HepG2 (cell line): ENCODE data around the gene SAMD15. TPM values are rescaled to one million over a fixed set of nuclear protein-coding genes. Genes with fewer than 3 reads are reported as not detected.

Experiments
- ATAC-seq: fragments of 200-7000 bp; cut with Tn5 transposase; 3 replicates; pipeline ENCODE4 v1.9.1; 2020; ENCODE audit warnings: mild to moderate bottlenecking, moderate library complexity
- BruUV-seq: library from RNA; stranded (reverse); fragments of 400-500 nt; replicated peaks from 2 replicates; lab custom pipeline; 2021; lab: Mats Ljungman, UMichigan
- CTCF ChIA-PET: fragments of 300-600 bp; formaldehyde crosslinking; extraction: SDS; loops from one replicate; lab custom pipeline; 2021; ENCODE audit warnings: low total read pairs, inconsistent platforms, low intra/inter-chr PET ratio; lab: Yijun Ruan, JAX
- POLR2A ChIA-PET: fragments of 350-600 bp; sonication (Branson Sonifier 250); formaldehyde crosslinking; loops from one replicate; lab custom pipeline; 2020; ENCODE audit warnings: antibody characterized with exemption, inconsistent platforms; lab: Yijun Ruan, JAX
- DNase-seq: peaks from one replicate; pipeline ENCODE4 v3.0.0-alpha.2; 2015; ENCODE audit warnings: low spot score
- FAIRE-seq: peaks from 3 replicates; lab custom pipeline; 2011; peaks lifted over from hg19 to GRCh38; lab: Jason Lieb, UNC
- H2AFZ ChIP-seq: one replicate; pipeline ENCODE4 v1.6.1; 2011; ENCODE audit warnings: low read length, inconsistent platforms
- H3K27ac ChIP-seq: fragments of 300-600 bp; 3 replicates; pipeline ENCODE4 v1.8.0; 2011; ENCODE audit warnings: mixed run types, mild to moderate bottlenecking, mixed read lengths, low read length, inconsistent platforms; ENCODE audit not compliant: insufficient read depth; ENCODE audit errors: extremely low read length
- H3K27me3 ChIP-seq, 2 experiments: fragments of 200-600 bp in 1 of 2; 2 replicates in 1 of 2; 3 replicates in 1 of 2; pipeline versions ENCODE4 v1.6.0 to v1.8.0; 2011; ENCODE audit warnings: low read length in 2 of 2, mild to moderate bottlenecking in 2 of 2, moderate library complexity in 2 of 2, inconsistent platforms in 1 of 2; ENCODE audit not compliant: insufficient read depth in 2 of 2, control insufficient read depth in 1 of 2
- H3K36me3 ChIP-seq, 2 experiments: fragments of 200-600 bp in 1 of 2; replicated peaks in 1 of 2; 2 replicates in 1 of 2; 3 replicates in 1 of 2; pipeline versions ENCODE4 v1.5.1 to v1.8.0; 2011; ENCODE audit warnings: low read length in 2 of 2, inconsistent platforms in 1 of 2; ENCODE audit not compliant: insufficient read depth in 2 of 2, control insufficient read depth in 1 of 2
- H3K4me1 ChIP-seq: 2 replicates; pipeline ENCODE4 v1.5.1; 2012; ENCODE audit warnings: low read length, inconsistent platforms; ENCODE audit not compliant: insufficient read depth
- H3K4me2 ChIP-seq: 2 replicates; pipeline ENCODE4 v1.6.0; 2011; ENCODE audit warnings: low read depth, low read length, inconsistent platforms
- H3K4me3 ChIP-seq, 3 experiments: fragments of 200-600 bp in 1 of 3; sonication (generic), shearing (Covaris generic) in 1 of 3; replicated peaks in 1 of 3; 2 replicates each; pipeline ENCODE4 v1.5.1; 2011 to 2016; ENCODE audit warnings: low read length in 3 of 3, inconsistent platforms in 2 of 3, low read depth in 2 of 3, mild to moderate bottlenecking in 2 of 3, control low read depth in 1 of 3, mixed read lengths in 1 of 3; ENCODE audit not compliant: insufficient read depth in 1 of 3
- H3K79me2 ChIP-seq: one replicate; pipeline ENCODE4 v1.6.1; 2011; ENCODE audit warnings: low read length, inconsistent platforms; ENCODE audit not compliant: insufficient read depth
- H3K9ac ChIP-seq: 2 replicates; pipeline ENCODE4 v1.6.0; 2011; ENCODE audit warnings: mild to moderate bottlenecking, low read depth, low read length, inconsistent platforms; ENCODE audit not compliant: insufficient read depth
- H3K9me3 ChIP-seq: 2 replicates; pipeline ENCODE4 v1.5.1; 2012; ENCODE audit warnings: mild to moderate bottlenecking, low read length
- H4K20me1 ChIP-seq: 2 replicates; pipeline ENCODE4 v1.6.0; 2011; ENCODE audit warnings: inconsistent platforms, mild to moderate bottlenecking, low read length, moderate library complexity; ENCODE audit not compliant: insufficient read depth
- ATF6 ChIP-seq: sonication (generic); formaldehyde crosslinking; conservative IDR thresholded peaks from 2 replicates; pipeline ENCODE4 v1.4.0; 2020; ENCODE audit warnings: missing genetic modification reagents
- BATF2 ChIP-seq: sonication (generic); formaldehyde crosslinking; IDR thresholded peaks from 2 replicates; pipeline ENCODE4 v1.8.0; 2022; ENCODE audit warnings: mild to moderate bottlenecking, missing genetic modification reagents, moderate library complexity
- CEBPZ ChIP-seq: IDR thresholded peaks from 2 replicates; pipeline ENCODE4 v1.6.1; 2012; ENCODE audit warnings: low read length, improper control_type of control experiment
- ELF3 ChIP-seq: IDR thresholded peaks from 2 replicates; pipeline ENCODE4 v1.6.1; 2016; ENCODE audit warnings: missing genetic modification reagents, missing compliant biosample characterization
- HHEX ChIP-seq: IDR thresholded peaks from 2 replicates; pipeline ENCODE4 v1.6.1; 2016; ENCODE audit warnings: control low read depth
- IKZF4 ChIP-seq: sonication (generic); formaldehyde crosslinking; IDR thresholded peaks from 2 replicates; pipeline ENCODE4 v1.5.1; 2020; ENCODE audit warnings: borderline replicate concordance, mild to moderate bottlenecking, low read depth, missing genetic modification reagents; ENCODE audit errors: not compliant biosample characterization
- KMT2B ChIP-seq: IDR thresholded peaks from 2 replicates; pipeline ENCODE4 v1.6.1; 2016; ENCODE audit warnings: missing genetic modification reagents, missing compliant biosample characterization
- PLSCR1 ChIP-seq: sonication (generic); formaldehyde crosslinking; IDR thresholded peaks from 2 replicates; pipeline ENCODE4 v1.5.0; 2020; ENCODE audit warnings: missing genetic modification reagents, mild to moderate bottlenecking, borderline replicate concordance
- USF2 ChIP-seq, 2 experiments: sonication (generic) in 1 of 2; formaldehyde crosslinking in 1 of 2; IDR thresholded peaks; 2 replicates each; pipeline versions ENCODE4 v1.5.1 to v1.6.1; 2011 to 2020; ENCODE audit warnings: borderline replicate concordance in 1 of 2, low read depth in 1 of 2, low read length in 1 of 2, mild to moderate bottlenecking in 1 of 2, missing genetic modification reagents in 1 of 2, moderate library complexity in 1 of 2
- ZBTB8A ChIP-seq: sonication (generic); formaldehyde crosslinking; IDR thresholded peaks from 2 replicates; pipeline ENCODE4 v1.4.0; 2020; ENCODE audit warnings: mild to moderate bottlenecking, low read depth, missing genetic modification reagents, borderline replicate concordance
- ZFP36 ChIP-seq: fragments of 150-350 bp; IDR thresholded peaks from 2 replicates; pipeline ENCODE4 v1.6.1; 2018; ENCODE audit warnings: borderline replicate concordance, low read length, low read depth; ENCODE audit not compliant: partially characterized antibody
- ZNF234 ChIP-seq: sonication (generic); formaldehyde crosslinking; conservative IDR thresholded peaks from 2 replicates; pipeline ENCODE4 v1.5.1; 2020; ENCODE audit warnings: mild to moderate bottlenecking, missing genetic modification reagents
- ZNF564 ChIP-seq: sonication (generic); formaldehyde crosslinking; IDR thresholded peaks from 2 replicates; pipeline ENCODE4 v1.8.1; 2023; ENCODE audit warnings: mild to moderate bottlenecking, missing genetic modification reagents
- ZNF75D ChIP-seq: sonication (generic); formaldehyde crosslinking; IDR thresholded peaks from 2 replicates; pipeline ENCODE4 v1.8.1; 2023; ENCODE audit warnings: missing genetic modification reagents, mild to moderate bottlenecking, borderline replicate concordance
- ZSCAN25 ChIP-seq: sonication (generic); formaldehyde crosslinking; IDR thresholded peaks from 2 replicates; pipeline ENCODE4 v1.8.0; 2022; ENCODE audit warnings: mild to moderate bottlenecking, missing genetic modification reagents
- WGBS: methylation state at CpG from one replicate; pipeline ENCODE4 v1.1.6; 2017; ENCODE audit warnings: low lambda C conversion rate; 5-methylcytosine and 5-hydroxymethylcytosine counted together
- in situ Hi-C: cut with HindIII; loops from 2 replicates; pipeline ENCODE4 v1.10.0; 2017; ENCODE audit warnings: low pct_unique_long_range_greater_than_20kb; ENCODE audit not compliant: extremely low pct_ligation_motif_present
- intact Hi-C: fragments of 100-400 bp; cut with micrococcal nuclease; formaldehyde crosslinking; loops from one replicate; pipeline ENCODE4 v1.10.0; 2022; ENCODE audit not compliant: unreplicated experiment
- polyA plus RNA-seq, 8 experiments: library from polyadenylated mRNA; depleted of rRNA in 3 of 8; stranded (reverse) in 7 of 8; unstranded in 1 of 8; fragments of >200 nt; fragmentation: Illumina TruSeq in 4 of 8; extraction: Trizol in 4 of 8; gene quantifications; 2 replicates each; pipeline versions ENCODE4 v1.2.1 to v1.2.3, GENCODE V29; 2011 to 2016; ENCODE audit warnings: low read depth in 4 of 8, missing spikeins in 1 of 8, mixed read lengths in 1 of 8; ENCODE audit not compliant: insufficient read depth in 1 of 8
- total RNA-seq, 5 experiments: library from RNA; depleted of rRNA; stranded (reverse); fragments of >200 nt; fragmentation: Illumina TruSeq; extraction: Trizol; gene quantifications; 2 replicates each; pipeline ENCODE4 v1.2.3, GENCODE V29; 2016; ENCODE audit warnings: low read depth in 1 of 5

Gene SAMD15
- total and polyA plus RNA-seq, 2 of the 13 experiments (the other 11 are each of a cell fraction or from before 2014, with no cell fraction given), result 0.09 to 1.3 TPM

- in situ Hi-C loops, result no loop called here
- Histone ChIP-seq H3K9ac (no peak overlapping the region), H3K36me3 (no peaks in the 10 kb centered on the region), H3K27me3 (no peaks in the 10 kb centered on the region), H4K20me1 (no peaks in the 10 kb centered on the region), H3K9me3 (no peaks in the 10 kb centered on the region), H3K4me1 (peaks cover 39% of the 10 kb centered on the region), H3K4me3 (no peak overlapping the region), H3K4me2 (no peak overlapping the region), H3K79me2 (peaks cover 11% of the 10 kb centered on the region), H2AFZ (no peak overlapping the region), H3K27ac (no peak overlapping the region)
- POLR2A ChIA-PET, result no interaction called here
- DNase-seq, result no peak
- FAIRE-seq, result no peak
- CTCF ChIA-PET, result no interaction called here
- BruUV-seq, result TSS peak; percentile 54
- WGBS, result 79% methylated on average over 6 of the region's 6 CpGs
- ATAC-seq, result no peak
- intact Hi-C loops, result loop anchor here (5.0 kb wide), 2 partner anchors 41 to 56 kb away; partner anchors contain the start of genes GSTZ1 and POMT2
- no peak for TF ChIP-seq KMT2B
- no peak for TF ChIP-seq BATF2 (CRISPR knock-in tag)
- no peak for TF ChIP-seq PLSCR1 (CRISPR knock-in tag)
- no peak for TF ChIP-seq ATF6 (CRISPR knock-in tag)
- no peak for TF ChIP-seq ZNF234 (CRISPR knock-in tag)
- TF ChIP-seq ELF3 (CRISPR knock-in tag), result no peak
- TF ChIP-seq ZNF75D, result no peak
- TF ChIP-seq HHEX, result no peak
- no peak for TF ChIP-seq ZBTB8A (CRISPR knock-in tag)
- TF ChIP-seq CEBPZ, result no peak
- no peak for TF ChIP-seq IKZF4 (CRISPR knock-in tag)
- no peak for TF ChIP-seq ZSCAN25 (CRISPR knock-in tag)
- TF ChIP-seq ZFP36, result no peak
- TF ChIP-seq USF2 (IDR thresholded peaks at IDR 0.05; ENCODE audit: low read depth, low read length), result no peak
- no peak for TF ChIP-seq USF2 (CRISPR knock-in tag; IDR thresholded peaks at IDR 0.05; ENCODE audit: borderline replicate concordance)
- no peak for TF ChIP-seq ZNF564 (CRISPR knock-in tag)
Observed at GRCh38 chr14:77378701-77379100, 1.5 kb downstream of the SAMD15 start.
